Stimulated activated CD4-positive, alpha-beta T cell treated with anti-CD3 and anti-CD28 coated beads, Interleukin-15, amount 100 ng/mL, for 24 hours (primary cell): ENCODE measurements around the gene SNX4.
A peak's percentile ranks its signal among the peaks of the same experiment; 100 is the strongest.
"Not testable (repeated sequence)": the region's sequence is repeated elsewhere in the genome, so short reads cannot be mapped to it uniquely, and the experiment has no call there.

Experiments
- DNase-seq: peaks from one replicate; pipeline ENCODE4 v3.0.0-alpha.2; 2020

Gene SNX4

GRCh38 chr3:125519678-125520562 is at the start of gene SNX4:
Gene SNX4 (minus strand): TSS chr3:125520202. CDS start chr3:125520172, 30 bp downstream.
- peak; percentile 92 for DNase-seq

- no peak for DNase-seq
Observed at GRCh38 chr3:125556314-125556713, 36.3 kb upstream of the SNX4 start.

- no peak for DNase-seq
Observed at GRCh38 chr3:125552401-125552800, 32.4 kb upstream of the SNX4 start.

DNA sequence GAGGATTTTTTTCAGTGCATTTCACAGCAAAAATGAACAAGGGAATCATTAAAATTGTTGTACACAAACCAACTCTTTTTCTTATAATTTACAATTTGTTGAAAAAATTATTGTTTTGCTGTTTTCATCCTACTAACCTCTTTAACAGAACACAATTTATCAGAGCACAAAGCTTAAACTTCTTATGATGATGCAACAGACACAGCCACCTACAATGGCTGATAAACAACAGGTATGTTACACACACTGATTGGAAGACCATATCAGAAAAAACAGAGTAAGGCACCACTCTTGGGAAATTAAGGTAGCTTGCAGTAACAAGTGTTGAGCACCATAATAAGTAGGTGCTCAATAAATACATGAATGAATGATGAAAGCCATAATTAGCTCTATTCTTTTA is 8.9 kb upstream of the SNX4 start:
- DNase-seq, result no peak

- DNase-seq, result no peak
Observed at GRCh38 chr3:125525153-125525552, 5.2 kb upstream of the SNX4 start.

DNA sequence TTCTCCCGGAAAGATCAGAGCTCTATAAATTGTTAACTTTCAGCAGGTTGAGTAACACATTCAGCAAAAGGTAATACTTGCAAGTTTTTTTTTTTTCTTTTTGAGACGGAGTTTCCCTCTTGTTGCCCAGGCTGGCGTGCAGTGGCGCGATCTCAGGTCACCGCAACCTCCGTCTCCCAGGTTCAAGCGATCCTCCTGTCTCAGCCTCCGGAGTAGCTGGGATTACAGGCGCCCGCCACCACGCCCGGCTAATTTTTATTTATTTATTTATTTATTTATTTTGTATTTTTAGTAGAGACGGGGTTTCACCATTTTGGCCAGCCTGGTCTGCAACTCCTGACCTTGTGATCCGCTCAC is 539 bp upstream of the SNX4 start:
- not testable (repeated sequence) for DNase-seq

GRCh38 chr3:125515421-125515820 is 4.6 kb downstream of the SNX4 start:
- DNase-seq, result no peak

DNA sequence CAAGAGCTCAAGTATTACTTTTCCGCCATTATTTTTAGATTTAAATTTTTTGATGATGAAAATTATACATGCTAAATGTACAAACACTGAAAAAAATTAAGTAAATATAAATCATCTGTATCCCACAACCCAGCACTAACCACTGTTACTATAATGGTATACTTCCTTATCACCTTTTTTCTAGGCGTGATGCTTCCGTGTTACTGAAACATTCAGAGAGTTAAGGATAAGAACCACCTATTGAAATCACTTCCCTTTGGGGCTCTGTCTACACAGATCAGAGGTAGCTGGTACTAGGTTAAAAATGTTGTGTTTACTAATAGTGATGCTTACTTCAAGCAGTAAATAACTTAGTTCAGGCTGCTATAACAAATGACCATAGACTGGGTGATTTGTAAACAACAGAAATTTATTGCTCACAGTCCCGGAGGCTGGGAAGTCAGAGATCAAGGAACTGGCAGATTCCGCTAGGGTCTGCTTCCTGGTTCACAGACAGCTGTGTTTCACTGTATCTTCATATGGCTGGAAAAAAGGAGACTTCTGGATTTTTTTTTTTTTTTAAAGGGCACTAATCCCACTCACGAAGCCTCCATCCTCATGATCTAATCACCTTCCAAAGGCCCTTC is 6.4 kb downstream of the SNX4 start:
- no peak for DNase-seq

DNA sequence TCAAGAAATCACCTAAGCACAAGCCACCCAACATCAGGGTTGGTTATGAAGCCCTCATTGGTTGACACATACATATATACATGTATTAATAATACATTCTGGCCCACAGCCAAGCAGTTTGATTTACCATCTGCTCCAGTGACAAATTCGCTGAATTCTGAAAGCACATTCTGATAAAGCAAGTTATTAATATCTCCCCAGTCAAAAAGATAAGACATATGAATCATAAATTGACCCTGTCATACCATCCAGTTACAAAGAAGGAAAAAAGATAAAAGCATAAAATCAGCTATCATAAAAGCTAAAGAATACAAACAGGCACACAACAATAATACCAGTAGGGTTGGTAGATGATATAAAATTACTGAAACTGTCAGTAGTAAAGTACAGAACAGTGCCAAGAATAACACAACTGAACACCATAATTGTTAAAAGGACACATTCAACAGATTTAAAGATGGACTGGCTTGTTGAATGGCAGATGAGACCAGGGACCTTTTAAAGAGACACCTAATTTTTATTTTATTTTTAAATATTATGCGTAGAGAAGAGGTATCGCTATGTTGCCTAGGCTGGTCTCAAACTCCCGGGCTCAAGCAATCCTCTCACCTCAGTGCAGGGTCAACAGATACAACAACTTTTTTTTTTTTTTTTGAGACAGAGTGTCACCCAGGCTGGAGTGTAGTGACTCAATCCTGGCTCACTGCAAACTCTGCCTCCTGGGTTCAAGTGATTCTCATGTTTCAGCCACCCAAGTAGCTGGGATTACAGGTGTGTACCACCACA is 7.7 kb downstream of the SNX4 start:
- DNase-seq, result peak; percentile 66

- DNase-seq, result no peak
Observed at GRCh38 chr3:125511420-125512118, 8.4 kb downstream of the SNX4 start.

- no peak for DNase-seq
Observed at GRCh38 chr3:125507128-125507527, 12.9 kb downstream of the SNX4 start.

DNA sequence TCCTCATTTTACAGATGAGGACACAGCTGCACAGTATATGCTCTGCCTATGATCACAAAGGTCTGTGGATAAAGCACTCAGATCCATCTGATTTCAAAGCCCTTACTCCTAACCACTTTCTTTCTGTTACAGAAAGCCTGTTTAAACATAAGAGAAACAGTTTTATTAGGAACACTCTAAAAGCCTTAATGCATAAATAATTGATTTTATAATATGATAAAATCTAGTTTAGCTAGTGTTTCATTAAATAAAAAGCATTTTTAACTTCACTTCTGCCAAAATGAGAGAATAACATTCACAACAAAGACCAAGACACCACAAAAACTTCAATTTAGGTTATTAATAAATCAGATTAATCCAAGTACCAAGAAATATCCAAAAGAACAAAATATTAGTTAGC is 21.4 kb downstream of the SNX4 start:
- no peak for DNase-seq

DNA sequence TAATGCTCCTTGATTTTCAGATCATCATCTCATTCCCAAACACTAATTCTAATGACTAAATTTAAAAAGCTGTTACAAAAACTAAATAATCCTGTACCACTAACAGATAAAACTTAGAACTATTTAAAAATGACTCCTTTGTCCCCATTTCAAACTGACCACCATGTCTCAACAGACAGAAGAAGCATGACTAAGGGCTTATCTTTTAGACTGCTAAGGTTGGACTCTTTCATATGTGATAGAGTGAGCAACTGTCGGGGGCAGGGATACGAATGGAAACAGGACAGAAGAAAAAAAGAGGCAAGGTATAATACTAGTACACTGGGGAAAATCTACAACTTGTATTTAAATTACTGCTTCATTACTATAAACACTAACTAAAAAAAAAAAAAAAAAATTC is 23.3 kb downstream of the SNX4 start:
- no peak for DNase-seq

DNA sequence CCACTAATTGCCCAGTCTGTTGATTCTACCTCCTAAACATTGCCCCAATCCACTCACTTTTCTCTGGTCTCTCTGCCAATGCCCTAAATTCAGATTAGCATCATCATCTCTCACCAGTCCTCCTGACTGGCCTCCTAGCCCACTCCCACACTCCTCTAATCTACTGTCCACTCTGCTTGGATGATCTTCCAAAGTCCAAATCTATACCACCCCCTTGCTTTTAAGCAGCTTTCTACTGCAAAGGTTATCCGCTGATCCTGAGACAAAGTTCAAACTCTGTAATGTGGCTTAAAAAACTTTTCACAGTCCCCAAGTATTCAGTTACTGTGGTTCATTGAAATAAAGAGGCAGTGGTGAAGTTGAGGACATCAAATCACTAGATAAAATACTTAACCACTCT is 37.6 kb downstream of the SNX4 start:
- no peak for DNase-seq

DNA sequence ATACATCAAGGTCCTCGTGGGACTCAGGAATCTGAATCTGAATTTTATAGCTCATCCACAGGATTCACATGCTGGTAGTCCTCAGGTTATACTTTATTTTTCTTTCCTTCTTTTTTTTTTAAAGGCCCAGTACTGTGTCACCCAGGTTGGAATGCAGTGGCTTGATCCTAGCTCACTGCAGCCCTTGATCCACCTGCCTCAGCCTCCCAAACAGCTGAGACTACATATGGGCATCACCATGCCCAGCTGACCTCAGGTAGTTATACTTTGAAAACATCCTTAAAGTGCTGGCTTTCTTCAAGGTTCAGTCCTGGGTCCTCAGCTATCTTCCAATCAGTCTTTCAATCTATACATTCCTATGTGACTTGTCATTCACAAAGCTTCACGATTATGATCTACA is 38.2 kb downstream of the SNX4 start:
- no peak for DNase-seq

- DNase-seq, result not testable (repeated sequence)
Observed at GRCh38 chr3:125481375-125481759, 38.6 kb downstream of the SNX4 start.

DNA sequence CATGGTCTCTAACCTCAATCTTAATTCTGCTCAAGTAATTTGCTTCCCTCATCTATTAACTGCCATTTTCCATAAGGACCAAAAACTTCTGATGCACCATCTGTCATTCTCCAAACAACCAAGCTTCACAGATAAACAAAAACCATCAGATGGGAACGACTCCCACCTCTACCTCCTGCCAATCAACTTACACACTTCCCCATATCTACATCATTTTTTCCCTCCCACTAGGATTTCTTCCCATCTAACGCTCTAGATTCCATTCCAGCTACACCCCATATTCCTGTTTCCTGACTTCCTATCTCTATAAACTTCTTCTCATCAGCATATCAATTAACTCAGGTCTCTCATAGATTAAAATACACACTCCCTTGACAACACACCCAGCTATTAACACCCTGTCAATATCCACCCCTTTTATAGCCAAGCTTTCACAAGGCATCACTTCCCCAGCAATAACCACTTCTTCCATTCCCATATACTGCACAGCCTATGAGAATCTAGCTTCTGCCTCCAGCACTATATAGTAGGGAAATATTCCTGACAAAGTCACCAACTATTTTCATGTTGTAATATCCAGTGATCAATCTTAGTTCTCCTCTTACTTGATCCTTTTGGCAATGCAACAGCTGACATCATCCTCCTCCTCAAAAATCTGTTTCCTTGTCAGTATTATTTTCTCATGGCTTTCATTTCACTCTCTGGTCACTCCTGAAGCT is 39.2 kb downstream of the SNX4 start:
- no peak for DNase-seq

DNA sequence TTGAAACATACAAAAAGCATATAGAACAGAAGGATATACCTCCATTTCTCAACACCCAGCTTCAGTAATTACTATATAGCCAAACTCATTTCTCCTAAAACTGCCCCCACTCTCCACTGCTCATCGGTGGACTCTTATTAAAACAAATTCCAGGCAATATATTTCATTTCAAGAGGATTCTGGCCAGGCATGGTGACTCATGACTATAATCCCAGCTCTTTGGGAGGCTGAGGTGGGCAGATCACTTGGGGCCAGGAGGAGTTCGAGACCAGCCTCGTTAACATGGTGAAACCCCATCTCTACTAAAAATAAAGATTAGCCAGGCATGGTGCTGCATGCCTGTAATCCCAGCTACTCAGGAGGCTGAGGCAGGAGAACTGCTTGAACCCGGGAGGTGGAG is 40.9 kb downstream of the SNX4 start:
- no peak for DNase-seq

- no peak for DNase-seq
Observed at GRCh38 chr3:125478326-125478725, 41.7 kb downstream of the SNX4 start.

- no peak for DNase-seq
Observed at GRCh38 chr3:125477701-125478100, 42.3 kb downstream of the SNX4 start.

DNA sequence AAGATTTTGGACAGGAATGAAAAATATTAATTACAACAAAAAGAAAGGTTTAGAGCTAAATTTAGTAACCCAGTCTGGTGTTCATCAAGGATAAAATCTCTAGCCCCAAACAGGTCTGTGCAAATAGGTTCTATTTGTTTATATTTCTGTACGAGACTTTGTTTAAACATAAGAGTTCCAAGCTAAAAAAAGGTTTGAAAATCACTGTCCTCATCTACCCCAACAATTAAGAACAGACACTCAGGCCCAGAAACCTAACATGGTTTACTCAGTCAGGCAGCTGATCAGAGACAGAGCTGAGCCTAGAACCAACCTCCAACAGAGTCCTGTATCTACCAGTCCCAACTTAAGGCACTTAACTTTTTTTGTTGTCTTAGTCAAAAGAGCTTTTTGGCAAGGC is 49.3 kb downstream of the SNX4 start:
- no peak for DNase-seq

- DNase-seq, result no peak
Observed at GRCh38 chr3:125462722-125463299, 57.2 kb downstream of the SNX4 start.
